ENCODE results near the gene ZDHHC9.

Gene ZDHHC9

DNA sequence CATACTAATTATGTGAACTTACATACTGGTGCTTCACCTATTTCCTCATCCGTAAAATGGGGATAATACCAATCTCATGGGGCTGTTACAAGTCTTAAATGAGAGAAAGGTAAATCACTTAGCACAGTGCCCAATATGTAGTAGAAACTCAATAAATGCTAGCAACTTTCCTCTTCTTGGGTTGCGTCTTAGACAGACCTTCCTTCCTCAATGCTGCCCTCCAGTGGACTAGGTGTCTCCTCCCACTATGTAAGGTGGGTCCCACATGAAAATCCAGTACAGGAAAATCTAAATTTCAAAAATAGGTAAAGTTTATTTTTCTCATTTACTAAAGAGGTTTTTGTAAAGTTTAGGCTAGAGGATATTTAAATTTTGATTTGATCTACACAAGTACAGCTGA is 20.6 kb downstream of the ZDHHC9 start:
- TF ChIP-seq RAD21 (IDR thresholded peaks at IDR 0.05; ENCODE audit: low read depth), result peak; percentile 54
- no peak for TF ChIP-seq FOXM1 (IDR thresholded peaks at IDR 0.05; ENCODE audit: borderline replicate concordance, low read depth)

DNA sequence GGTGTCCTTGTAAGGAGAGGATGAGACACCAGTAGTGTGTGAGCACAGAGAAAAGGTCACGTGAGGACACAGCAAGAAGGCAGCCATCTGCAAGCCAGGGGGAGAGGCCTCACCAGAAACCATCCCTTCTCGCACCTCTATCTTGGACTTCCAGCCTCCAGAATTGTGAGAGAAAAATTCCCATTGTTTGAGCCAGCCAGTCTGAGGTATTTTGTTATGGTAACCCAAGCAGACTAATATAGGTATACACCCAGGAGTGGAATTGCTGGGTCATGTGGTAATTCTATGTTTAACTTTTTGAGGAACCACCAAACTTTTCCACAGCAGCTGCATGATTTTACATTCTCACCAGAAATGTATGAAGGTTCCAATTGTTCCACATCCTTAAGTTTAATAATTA is 25.6 kb downstream of the ZDHHC9 start:
- TF ChIP-seq, protein P1, sequence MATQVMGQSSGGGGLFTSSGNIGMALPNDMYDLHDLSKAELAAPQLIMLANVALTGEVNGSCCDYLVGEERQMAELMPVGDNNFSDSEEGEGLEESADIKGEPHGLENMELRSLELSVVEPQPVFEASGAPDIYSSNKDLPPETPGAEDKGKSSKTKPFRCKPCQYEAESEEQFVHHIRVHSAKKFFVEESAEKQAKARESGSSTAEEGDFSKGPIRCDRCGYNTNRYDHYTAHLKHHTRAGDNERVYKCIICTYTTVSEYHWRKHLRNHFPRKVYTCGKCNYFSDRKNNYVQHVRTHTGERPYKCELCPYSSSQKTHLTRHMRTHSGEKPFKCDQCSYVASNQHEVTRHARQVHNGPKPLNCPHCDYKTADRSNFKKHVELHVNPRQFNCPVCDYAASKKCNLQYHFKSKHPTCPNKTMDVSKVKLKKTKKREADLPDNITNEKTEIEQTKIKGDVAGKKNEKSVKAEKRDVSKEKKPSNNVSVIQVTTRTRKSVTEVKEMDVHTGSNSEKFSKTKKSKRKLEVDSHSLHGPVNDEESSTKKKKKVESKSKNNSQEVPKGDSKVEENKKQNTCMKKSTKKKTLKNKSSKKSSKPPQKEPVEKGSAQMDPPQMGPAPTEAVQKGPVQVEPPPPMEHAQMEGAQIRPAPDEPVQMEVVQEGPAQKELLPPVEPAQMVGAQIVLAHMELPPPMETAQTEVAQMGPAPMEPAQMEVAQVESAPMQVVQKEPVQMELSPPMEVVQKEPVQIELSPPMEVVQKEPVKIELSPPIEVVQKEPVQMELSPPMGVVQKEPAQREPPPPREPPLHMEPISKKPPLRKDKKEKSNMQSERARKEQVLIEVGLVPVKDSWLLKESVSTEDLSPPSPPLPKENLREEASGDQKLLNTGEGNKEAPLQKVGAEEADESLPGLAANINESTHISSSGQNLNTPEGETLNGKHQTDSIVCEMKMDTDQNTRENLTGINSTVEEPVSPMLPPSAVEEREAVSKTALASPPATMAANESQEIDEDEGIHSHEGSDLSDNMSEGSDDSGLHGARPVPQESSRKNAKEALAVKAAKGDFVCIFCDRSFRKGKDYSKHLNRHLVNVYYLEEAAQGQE (IDR thresholded peaks at IDR 0.05; ENCODE audit: low read depth), result no peak
- TF ChIP-seq, protein P2, sequence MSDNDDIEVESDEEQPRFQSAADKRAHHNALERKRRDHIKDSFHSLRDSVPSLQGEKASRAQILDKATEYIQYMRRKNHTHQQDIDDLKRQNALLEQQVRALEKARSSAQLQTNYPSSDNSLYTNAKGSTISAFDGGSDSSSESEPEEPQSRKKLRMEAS (IDR thresholded peaks at IDR 0.05), result no peak
- TF ChIP-seq NFIC (IDR thresholded peaks at IDR 0.05) (no peak), TCF12 (IDR thresholded peaks at IDR 0.05; ENCODE audit: low read depth) (no peak), EGR1 (IDR thresholded peaks at IDR 0.05) (no peak), EP300 (IDR thresholded peaks at IDR 0.05; ENCODE audit: borderline replicate concordance) (no peak), TEAD4 (IDR thresholded peaks at IDR 0.05) (no peak), YY1 (IDR thresholded peaks at IDR 0.05; ENCODE audit: low read depth) (no peak), CREB1 (IDR thresholded peaks at IDR 0.05; ENCODE audit: low read depth) (no peak), ZBTB7A (IDR thresholded peaks at IDR 0.05; ENCODE audit: low read depth) (no peak), FOXM1 (IDR thresholded peaks at IDR 0.05; ENCODE audit: borderline replicate concordance, low read depth) (no peak), RAD21 (IDR thresholded peaks at IDR 0.05; ENCODE audit: low read depth) (no peak), CEBPB (IDR thresholded peaks at IDR 0.05) (no peak), TAF1 (IDR thresholded peaks at IDR 0.05; ENCODE audit: low read depth) (no peak)
- TF ChIP-seq, protein P3, sequence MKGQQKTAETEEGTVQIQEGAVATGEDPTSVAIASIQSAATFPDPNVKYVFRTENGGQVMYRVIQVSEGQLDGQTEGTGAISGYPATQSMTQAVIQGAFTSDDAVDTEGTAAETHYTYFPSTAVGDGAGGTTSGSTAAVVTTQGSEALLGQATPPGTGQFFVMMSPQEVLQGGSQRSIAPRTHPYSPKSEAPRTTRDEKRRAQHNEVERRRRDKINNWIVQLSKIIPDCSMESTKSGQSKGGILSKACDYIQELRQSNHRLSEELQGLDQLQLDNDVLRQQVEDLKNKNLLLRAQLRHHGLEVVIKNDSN (IDR thresholded peaks at IDR 0.05), result no peak

DNA sequence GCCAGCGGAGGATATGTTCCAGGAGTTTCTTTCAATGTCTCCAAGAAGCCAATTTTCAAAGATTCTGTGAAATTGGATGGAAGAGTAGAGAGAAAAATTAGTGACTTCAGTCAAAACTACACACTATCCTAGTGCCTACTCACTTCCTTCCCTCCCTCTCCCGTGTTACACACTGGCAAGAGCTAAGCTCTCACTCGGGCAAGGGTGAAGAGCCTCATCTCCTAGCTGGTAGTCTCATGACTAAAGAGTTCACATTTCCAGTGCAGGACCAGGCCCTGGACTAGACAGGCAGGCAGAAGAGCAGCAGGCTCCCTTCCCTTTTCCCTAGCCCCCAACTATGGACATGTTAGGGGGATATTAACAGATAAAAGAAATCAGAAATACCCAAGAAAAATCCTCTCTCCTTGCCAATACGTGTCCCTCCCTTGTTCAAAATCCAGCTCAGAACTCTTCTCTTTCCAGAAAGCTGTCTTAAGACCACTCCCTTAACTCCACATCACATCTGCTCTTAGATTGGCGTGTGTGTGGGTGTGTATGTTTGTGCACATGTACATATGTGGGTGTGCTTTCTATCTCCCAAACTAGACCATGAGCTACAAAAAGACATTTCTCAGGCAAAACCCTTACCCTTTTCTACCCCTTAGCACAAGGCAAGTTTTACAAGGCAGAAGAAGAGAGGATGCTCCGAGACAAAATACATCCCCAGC is 29.9 kb downstream of the ZDHHC9 start:
- TF ChIP-seq EGR1 (IDR thresholded peaks at IDR 0.05) (no peak), TAF1 (IDR thresholded peaks at IDR 0.05; ENCODE audit: low read depth) (no peak), RAD21 (IDR thresholded peaks at IDR 0.05; ENCODE audit: low read depth) (no peak), YY1 (IDR thresholded peaks at IDR 0.05; ENCODE audit: low read depth) (no peak), EP300 (IDR thresholded peaks at IDR 0.05; ENCODE audit: borderline replicate concordance) (no peak), NFIC (IDR thresholded peaks at IDR 0.05) (no peak), ZBTB7A (IDR thresholded peaks at IDR 0.05; ENCODE audit: low read depth) (no peak), FOXM1 (IDR thresholded peaks at IDR 0.05; ENCODE audit: borderline replicate concordance, low read depth) (no peak)
- TF ChIP-seq, protein P3 (IDR thresholded peaks at IDR 0.05), result no peak
- TF ChIP-seq, protein P2 (IDR thresholded peaks at IDR 0.05), result no peak

DNA sequence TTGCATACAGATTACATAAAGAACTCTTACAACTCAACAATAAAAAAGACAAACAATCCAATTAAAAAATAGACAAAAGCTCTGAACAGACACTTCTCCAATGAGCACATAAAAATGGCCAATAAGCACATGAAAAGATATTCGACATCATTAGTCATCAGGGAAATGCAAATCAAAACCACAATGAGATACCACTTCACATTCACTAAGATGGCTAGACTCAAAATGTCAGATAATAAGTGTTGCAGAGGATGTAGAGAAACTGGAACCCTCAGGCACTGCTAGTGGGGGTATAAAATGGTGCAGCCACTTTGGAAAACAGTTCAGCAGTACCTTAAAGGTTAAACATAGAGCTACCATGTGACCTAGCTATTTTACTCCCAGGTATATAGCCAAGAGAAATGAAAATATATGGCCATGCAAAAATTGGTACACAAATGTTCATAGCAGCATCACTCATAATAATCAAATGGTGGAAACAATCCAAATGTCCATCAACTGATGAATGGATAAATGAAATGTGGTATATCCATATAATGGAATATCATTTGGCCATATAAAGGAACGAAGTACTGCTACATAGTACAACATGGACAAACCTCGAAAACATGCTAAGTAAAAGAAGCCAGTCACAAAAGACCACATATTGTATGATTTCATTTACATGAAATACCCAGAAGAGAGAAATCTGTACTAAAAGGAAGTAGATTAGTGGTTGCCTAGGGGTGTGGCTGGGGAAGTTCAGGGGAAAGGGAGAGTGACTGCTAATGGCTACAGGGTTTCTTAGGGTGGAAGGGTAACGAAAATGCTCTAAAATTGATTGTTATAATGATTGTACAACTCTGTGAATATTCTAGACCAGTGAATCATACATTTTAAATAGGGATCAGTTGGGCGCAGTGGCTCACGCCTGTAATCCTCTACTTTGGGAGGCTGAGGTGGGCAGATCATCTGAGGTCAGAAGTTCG is 34.6 kb downstream of the ZDHHC9 start:
- TF ChIP-seq EGR1 (IDR thresholded peaks at IDR 0.05), result no peak
- TF ChIP-seq, protein P1 (IDR thresholded peaks at IDR 0.05; ENCODE audit: low read depth), result no peak
- no peak for TF ChIP-seq TEAD4 (IDR thresholded peaks at IDR 0.05)
- TF ChIP-seq EP300 (IDR thresholded peaks at IDR 0.05; ENCODE audit: borderline replicate concordance), result no peak
- TF ChIP-seq, protein P3 (IDR thresholded peaks at IDR 0.05), result no peak
- TF ChIP-seq FOXM1 (IDR thresholded peaks at IDR 0.05; ENCODE audit: borderline replicate concordance, low read depth), result no peak
- no peak for TF ChIP-seq NFIC (IDR thresholded peaks at IDR 0.05)
- TF ChIP-seq ZBTB7A (IDR thresholded peaks at IDR 0.05; ENCODE audit: low read depth), result no peak
- TF ChIP-seq TCF12 (IDR thresholded peaks at IDR 0.05; ENCODE audit: low read depth), result no peak

Measured in Ishikawa (cell line).